WTC11 (cell line): ENCODE measurements around the gene TCP11.

Experiments used
- CREB1 ChIP-seq: sonication (generic); formaldehyde crosslinking; IDR thresholded peaks from 2 replicates; pipeline ENCODE4 v1.8.0; 2023; ENCODE audit warnings: mild to moderate bottlenecking, missing genetic modification reagents
- IRF2 ChIP-seq: sonication (generic); formaldehyde crosslinking; IDR thresholded peaks from 2 replicates; pipeline ENCODE4 v1.8.0; 2022; ENCODE audit warnings: low read depth, missing genetic modification reagents, borderline replicate concordance
- JUN ChIP-seq: sonication (generic); formaldehyde crosslinking; IDR thresholded peaks from 2 replicates; pipeline ENCODE4 v1.8.0; 2023; ENCODE audit warnings: mild to moderate bottlenecking, missing genetic modification reagents
- NFATC4 ChIP-seq: fragments of 250-450 bp; sonication (Bioruptor Pico); IDR thresholded peaks from 2 replicates; pipeline ENCODE4 v1.9.0; 2021; ENCODE audit warnings: mild to moderate bottlenecking
- NR2C2 ChIP-seq: sonication (generic); formaldehyde crosslinking; IDR thresholded peaks from 2 replicates; pipeline ENCODE4 v1.8.0; 2022; ENCODE audit warnings: mild to moderate bottlenecking, missing genetic modification reagents
- TF ChIP-seq, protein P1 (sequence below): fragments of 200-600 bp; IDR thresholded peaks from 2 replicates; pipeline ENCODE4 v1.8.0; 2022; ENCODE audit warnings: antibody characterized with exemption

DNA sequence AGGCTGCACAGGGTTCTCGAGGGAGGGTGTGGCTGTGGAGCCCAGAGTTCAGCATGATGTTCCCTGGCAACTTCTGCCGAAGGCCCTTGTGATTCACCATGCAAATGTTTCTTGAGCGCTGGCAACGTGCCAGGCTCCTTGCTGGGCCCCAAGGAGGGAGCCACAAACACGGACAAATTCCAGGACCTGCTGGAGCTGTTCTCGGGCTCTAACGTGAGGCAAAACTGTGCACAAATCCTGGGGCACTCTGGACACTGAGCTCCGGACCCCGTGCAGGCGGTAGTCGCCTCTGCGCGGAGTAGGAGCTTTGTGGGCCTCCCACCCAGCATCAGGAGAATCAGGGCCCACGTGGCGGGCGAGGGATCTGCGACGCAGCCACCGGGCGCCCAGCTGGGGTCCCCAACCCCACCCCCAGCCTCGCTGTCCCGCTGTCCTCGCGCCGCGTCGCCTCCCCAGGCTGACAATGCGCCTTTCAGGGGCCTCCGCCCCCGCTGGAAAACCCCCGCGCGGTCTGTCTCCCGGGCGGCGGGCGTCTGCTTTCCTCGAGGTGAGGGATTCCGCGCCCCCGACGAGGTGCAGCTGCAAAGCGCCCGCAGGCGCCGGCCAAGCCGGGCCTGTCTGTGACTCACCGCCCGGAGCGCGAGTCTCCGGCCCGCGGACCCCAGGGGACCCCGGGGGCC, 40.9 kb upstream of the TCP11 start:
- TF ChIP-seq, protein P1, sequence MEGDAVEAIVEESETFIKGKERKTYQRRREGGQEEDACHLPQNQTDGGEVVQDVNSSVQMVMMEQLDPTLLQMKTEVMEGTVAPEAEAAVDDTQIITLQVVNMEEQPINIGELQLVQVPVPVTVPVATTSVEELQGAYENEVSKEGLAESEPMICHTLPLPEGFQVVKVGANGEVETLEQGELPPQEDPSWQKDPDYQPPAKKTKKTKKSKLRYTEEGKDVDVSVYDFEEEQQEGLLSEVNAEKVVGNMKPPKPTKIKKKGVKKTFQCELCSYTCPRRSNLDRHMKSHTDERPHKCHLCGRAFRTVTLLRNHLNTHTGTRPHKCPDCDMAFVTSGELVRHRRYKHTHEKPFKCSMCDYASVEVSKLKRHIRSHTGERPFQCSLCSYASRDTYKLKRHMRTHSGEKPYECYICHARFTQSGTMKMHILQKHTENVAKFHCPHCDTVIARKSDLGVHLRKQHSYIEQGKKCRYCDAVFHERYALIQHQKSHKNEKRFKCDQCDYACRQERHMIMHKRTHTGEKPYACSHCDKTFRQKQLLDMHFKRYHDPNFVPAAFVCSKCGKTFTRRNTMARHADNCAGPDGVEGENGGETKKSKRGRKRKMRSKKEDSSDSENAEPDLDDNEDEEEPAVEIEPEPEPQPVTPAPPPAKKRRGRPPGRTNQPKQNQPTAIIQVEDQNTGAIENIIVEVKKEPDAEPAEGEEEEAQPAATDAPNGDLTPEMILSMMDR, result no peak
- TF ChIP-seq NFATC4 (CRISPR knock-in tag) (no peak), JUN (CRISPR knock-in tag) (no peak), NR2C2 (CRISPR knock-in tag) (no peak), IRF2 (CRISPR knock-in tag) (no peak), CREB1 (no peak)
